Stimulated activated CD4-positive, alpha-beta T cell treated with anti-CD3 and anti-CD28 coated beads, Interleukin-12 subunit alpha, Interleukin-12 subunit beta, amount 100 ng/mL, for 24 hours (primary cell): Measurements from ENCODE around the gene HSP90B1.

ENCODE experiments used
- DNase-seq, 2 experiments: peaks; one replicate each; pipeline ENCODE4 v3.0.0-alpha.2; 2020; ENCODE audit warnings: low read depth in 2 of 2

The HSP90B1 gene

GRCh38 chr12:103930034-103930786, at the start of gene HSP90B1:
TSS of gene HSP90B1 (plus strand) at chr12:103930410. CDS start at chr12:103930516, 106 bp downstream.
- DNase-seq: peak; percentile 99 to 100

GRCh38 chr12:103881261-103881660, 48.9 kb upstream of the HSP90B1 start:
- no peak for DNase-seq

DNA sequence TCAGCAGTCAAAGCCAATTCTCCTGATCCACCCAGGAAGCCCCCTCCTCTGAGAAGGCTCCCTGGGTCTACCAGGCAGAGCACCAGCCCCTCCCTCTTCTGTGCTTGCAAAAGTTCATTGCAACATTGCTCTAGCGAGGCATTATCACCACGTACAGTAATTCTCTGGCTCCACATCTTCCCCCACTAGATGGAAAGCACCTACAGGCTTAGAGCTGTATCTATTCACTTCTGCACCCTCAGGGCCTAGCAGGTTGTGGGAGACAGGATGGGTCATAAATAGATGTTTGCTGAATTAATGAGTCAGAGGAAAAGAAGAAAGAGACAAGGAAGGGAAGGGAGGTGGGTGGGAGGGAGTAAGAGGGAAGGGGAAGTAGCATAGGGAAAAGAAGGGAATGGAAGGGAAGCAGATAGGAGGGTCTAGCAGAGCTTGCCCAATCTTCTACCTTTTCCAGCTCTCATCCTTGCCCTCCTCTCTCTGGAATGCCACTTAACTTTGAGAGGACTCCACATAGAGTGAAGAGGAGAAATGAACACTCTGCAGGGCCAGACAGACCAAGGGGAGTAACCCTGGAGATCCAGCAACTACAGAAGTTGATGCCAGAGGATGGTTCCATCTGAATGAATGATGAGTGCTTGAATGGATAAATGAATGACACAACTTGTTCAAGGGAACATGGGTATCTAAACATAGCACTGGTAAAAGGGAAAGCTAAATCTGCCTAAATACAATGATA, 47.2 kb upstream of the HSP90B1 start:
- DNase-seq: no peak

DNA sequence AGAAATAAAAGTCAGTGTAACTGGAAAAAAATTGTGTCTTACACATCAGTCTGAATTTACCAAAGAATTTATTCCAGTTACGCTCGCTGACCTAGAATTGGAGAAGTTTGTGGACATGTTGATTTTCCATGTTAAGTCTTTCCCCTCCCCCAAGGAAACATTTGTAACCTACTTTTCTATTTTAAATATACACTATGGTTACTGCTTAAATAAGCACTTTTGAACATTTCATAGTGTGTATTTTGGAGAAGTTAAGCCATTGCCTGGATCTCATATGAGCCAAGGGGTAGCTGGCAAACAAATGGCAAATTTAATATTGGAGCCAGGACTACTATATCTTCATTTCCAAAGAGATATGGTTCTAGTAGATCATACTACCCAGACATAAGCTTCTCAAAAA, 46.3 kb upstream of the HSP90B1 start:
- DNase-seq: no peak

DNA sequence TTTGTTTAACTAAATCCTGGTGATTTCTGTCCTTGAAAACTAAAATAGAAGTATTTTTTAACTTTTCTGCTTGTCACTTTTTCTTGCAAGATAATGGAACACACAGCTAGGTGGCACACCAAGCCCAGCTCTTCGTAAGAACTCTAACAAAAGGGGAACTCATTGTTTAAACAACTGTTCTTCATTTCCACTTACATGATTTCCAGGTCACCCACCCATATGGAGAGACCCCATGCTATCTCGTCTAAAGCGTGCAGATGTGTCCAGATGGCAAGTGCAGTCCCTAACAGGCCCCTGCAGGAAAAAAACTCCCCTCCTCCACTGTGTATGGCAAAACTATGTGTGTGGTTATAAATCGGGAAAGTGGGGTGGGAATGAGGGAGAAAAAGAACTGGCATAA, 45.9 kb upstream of the HSP90B1 start:
- no peak for DNase-seq

DNA sequence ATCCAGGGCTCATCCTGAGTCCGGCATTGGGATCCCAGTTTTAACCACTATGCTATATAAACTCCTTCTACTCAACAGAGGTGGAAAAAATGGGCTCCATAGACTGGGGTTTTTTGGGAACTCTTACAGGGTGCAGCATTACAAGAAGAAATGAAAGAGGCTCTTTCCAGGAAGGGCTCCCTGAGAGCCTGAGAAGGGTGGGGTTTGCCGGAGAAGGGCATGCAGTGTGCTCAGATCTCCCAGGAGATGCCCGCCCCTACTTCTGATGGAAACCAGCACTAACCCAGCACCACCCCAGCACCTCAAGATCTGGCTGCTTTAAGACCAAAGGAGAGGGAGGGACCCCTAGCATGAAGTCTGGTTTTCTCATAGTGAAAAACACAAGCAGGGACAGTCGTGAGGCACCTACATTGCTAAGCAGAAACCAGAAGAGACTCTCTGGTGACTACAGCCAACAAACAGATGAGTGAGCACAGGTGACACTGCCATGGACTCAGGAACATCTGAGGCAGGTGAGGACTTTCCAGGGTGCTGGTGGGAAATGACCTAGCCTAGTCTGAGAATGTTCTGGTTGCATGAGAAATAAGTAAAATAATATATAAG, 43.9 kb upstream of the HSP90B1 start:
- no peak for DNase-seq

GRCh38 chr12:103887738-103888137, 42.5 kb upstream of the HSP90B1 start:
- DNase-seq: no peak

GRCh38 chr12:103897316-103897715, 32.9 kb upstream of the HSP90B1 start:
- no peak for DNase-seq

GRCh38 chr12:103901518-103902173, 28.6 kb upstream of the HSP90B1 start:
- DNase-seq: no peak

- DNase-seq: no peak
Observed at GRCh38 chr12:103903993-103904392, 26.2 kb upstream of the HSP90B1 start.

GRCh38 chr12:103905730-103906349, 24.4 kb upstream of the HSP90B1 start:
- DNase-seq: no peak

DNA sequence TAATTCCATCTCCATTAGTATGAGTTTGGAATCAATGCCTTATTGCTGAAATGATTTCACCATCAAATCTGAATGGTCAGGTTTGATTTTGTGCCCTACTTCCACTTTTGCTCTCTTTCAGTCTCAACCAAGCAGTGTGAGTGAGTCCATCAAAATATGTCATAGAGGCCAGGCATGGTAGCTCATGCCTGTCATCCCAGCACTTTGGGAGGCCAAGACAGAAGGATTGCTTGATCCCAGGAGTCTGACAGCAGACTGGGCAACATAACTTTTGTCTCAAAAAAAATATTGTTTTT, 22.0 kb upstream of the HSP90B1 start:
- DNase-seq: no peak

- no peak for DNase-seq
Observed at GRCh38 chr12:103908877-103909276, 21.3 kb upstream of the HSP90B1 start.

DNA sequence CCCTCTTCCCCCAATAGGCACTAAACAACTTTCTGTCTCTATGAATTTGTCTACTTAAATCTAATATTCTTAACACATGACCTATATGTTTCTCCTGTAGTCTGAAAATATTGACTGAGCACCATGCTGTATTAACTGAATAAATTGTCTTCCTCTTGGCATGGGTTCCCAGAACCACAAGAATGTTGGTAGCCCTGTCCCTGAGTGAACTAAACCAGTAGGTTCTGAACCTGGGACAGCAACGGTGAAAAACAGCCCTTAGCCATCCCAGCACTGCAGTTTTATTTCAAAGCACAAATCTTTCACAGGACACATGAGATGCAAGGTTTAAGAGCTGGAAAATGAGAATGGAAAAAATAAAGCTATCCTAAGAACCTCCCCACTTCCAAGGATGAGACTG, 20.4 kb upstream of the HSP90B1 start:
- DNase-seq: no peak

GRCh38 chr12:103912069-103912468, 18.1 kb upstream of the HSP90B1 start:
- DNase-seq: no peak

DNA sequence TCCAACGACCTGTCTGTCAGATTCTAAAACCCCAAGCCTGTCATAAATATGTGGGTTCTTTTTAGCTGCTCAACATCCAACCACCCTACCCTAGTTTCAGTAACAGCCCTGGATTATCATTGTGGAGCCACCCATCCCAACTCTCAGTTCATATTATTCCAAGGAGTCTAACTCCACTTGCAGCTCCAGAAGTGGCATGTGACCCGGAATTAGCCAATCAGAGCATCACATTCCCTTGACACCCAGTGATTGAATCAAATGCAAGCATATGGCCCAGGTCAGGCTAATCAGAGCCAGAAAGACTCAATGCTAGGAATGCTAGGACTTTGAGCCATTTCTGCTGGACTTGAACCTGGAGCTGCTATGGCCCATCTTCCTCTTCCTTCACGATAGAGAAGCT, 17.1 kb upstream of the HSP90B1 start:
- DNase-seq: no peak

DNA sequence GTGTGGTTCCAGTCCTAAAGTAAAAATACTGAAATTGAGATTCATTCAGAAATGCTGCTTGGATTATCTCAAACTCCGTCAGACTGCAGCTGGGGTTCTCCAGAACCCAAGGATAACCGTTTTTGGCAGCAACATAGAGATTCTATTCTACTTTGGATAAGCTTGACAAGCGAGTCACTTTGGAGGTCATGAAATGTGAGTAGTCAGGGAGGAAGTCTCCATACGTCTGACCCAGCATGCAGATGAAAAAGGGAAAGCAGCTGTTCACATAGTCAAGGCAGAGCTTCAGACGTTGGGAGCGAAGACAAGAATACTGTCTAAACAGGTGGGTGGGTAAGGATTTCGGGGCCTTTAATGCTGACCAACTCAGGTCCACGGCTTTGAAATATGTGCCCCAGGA, 14.9 kb upstream of the HSP90B1 start:
- DNase-seq: no peak

DNA sequence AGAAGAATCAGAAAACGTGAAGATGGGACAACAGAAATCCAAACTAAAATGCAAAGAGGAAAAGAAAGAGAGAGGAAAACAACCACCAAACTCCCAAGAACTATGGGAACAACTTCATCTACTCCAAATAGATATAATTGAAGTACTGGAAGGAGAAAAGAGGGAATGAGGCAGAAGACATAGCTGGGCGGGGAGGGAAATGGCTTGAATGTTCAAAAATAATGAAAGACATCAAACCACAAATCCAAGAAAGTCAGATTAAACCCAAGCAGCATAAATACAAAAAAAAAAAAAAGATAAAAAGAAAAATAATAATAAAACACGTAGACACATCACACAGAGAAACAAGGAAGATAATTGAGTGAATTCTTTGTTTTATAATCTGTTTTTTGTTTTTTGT, 12.3 kb upstream of the HSP90B1 start:
- DNase-seq: no peak

- no peak for DNase-seq
Observed at GRCh38 chr12:103924761-103925641, 5.2 kb upstream of the HSP90B1 start.

DNA sequence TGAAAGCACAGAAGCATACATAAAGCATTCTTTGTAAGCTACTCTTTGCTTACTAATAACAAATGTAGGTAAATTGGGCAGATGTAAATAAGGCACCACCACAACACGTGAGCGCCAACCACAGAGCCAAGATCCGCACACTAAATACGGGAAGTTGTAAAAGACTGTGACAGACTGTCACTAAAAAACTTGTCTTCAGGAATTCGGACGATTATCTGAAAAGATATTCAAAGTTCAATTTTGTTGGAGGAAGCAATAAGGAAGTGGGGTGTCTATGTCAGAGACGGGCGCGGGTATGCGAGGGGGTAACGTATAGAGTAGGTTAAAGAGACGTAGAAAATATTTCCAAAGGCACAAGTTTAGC, 1.5 kb upstream of the HSP90B1 start:
- peak in 1 of 2 experiments; percentile 32 for DNase-seq
